HG03378 (cell line): ENCODE measurements around the gene ZDHHC7.

Experiments
- ATAC-seq: cut with Tn5 transposase; IDR thresholded peaks from one replicate; pipeline ENCODE4 v1.9.1; 2021; ENCODE audit warnings: mild to moderate bottlenecking, moderate library complexity; ENCODE audit not compliant: unreplicated experiment

The ZDHHC7 gene

GRCh38 chr16:84970447-84971127 is 40.7 kb downstream of the ZDHHC7 start:
- no peak for ATAC-seq

GRCh38 chr16:84967828-84968227 is 43.5 kb downstream of the ZDHHC7 start:
- ATAC-seq, result no peak

GRCh38 chr16:84965428-84966415 is 45.6 kb downstream of the ZDHHC7 start:
- no peak for ATAC-seq

GRCh38 chr16:84964386-84965128 is 46.8 kb downstream of the ZDHHC7 start:
- ATAC-seq, result no peak

- ATAC-seq, result no peak
These were observed 48.3 kb downstream of the ZDHHC7 start for GRCh38 chr16:84963066-84963465.

- no peak for ATAC-seq
These were observed 50.4 kb downstream of the ZDHHC7 start for GRCh38 chr16:84960942-84961341.

GRCh38 chr16:84959784-84960417 is 51.4 kb downstream of the ZDHHC7 start:
- ATAC-seq, result no peak

GRCh38 chr16:84959045-84959576 is 52.2 kb downstream of the ZDHHC7 start:
- ATAC-seq, result no peak

- no peak for ATAC-seq
These were observed 53.5 kb downstream of the ZDHHC7 start for GRCh38 chr16:84957792-84958191.

GRCh38 chr16:84957192-84957591 is 54.1 kb downstream of the ZDHHC7 start:
- ATAC-seq, result no peak

- no peak for ATAC-seq
These were observed 55.9 kb downstream of the ZDHHC7 start for GRCh38 chr16:84955427-84955826.

- ATAC-seq, result no peak
These were observed 58.1 kb downstream of the ZDHHC7 start for GRCh38 chr16:84953190-84953746.

GRCh38 chr16:84952335-84953189 is 58.8 kb downstream of the ZDHHC7 start:
- ATAC-seq, result no peak

- ATAC-seq, result no peak
These were observed 60.4 kb downstream of the ZDHHC7 start for GRCh38 chr16:84950906-84951305.

- no peak for ATAC-seq
These were observed 61.4 kb downstream of the ZDHHC7 start for GRCh38 chr16:84949772-84950436.

GRCh38 chr16:84948851-84949610 is 62.3 kb downstream of the ZDHHC7 start:
- no peak for ATAC-seq

- no peak for ATAC-seq
These were observed 63.1 kb downstream of the ZDHHC7 start for GRCh38 chr16:84947996-84948850.
